HG03196 (cell line): ENCODE data around the gene RAB11FIP5.
"Not testable (repeated sequence)": the region's sequence is repeated elsewhere in the genome, so short reads cannot be mapped to it uniquely, and the experiment has no call there.

ENCODE experiments used
- ATAC-seq: cut with Tn5 transposase; IDR thresholded peaks from one replicate; pipeline ENCODE4 v1.9.1; 2021; ENCODE audit not compliant: unreplicated experiment

RAB11FIP5 gene

DNA sequence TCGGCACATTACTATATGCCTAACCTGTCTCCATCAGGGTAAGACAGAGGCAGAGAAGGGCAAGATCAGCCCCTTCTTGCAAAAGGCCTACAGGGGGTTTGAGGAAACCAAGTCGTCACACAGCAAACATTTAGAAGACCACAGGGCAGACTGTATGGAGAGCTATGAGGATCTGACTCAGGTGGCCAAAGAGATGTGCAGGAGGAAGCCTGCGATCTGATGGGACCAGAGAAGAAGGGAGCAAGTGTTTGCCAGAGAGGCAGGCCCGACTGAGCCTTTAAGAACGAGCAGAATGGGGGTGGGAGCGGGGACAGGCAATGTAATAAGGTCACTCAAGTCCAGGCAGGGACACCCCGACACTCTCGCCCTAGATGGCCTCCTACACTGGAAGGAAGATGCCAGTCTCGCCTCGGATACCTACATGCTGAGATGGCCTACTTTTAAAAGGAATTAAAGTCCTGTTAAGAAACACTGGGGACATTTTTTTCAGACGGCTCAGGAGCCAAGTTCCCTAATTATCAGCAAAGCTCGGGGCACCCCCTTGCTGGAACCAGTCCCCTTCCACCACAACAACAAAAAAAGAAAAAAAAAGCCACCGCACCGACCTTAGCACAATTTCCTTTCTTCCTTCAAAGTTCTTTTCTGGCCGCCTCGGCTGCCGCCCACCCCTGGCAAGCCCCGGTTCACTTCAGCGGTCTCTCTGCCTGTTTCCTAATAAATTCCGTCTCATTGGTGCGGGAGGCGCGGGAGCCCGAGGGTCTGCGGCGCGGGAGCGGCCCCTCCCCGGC lies 42.7 kb downstream of the RAB11FIP5 start:
- ATAC-seq, result no peak

DNA sequence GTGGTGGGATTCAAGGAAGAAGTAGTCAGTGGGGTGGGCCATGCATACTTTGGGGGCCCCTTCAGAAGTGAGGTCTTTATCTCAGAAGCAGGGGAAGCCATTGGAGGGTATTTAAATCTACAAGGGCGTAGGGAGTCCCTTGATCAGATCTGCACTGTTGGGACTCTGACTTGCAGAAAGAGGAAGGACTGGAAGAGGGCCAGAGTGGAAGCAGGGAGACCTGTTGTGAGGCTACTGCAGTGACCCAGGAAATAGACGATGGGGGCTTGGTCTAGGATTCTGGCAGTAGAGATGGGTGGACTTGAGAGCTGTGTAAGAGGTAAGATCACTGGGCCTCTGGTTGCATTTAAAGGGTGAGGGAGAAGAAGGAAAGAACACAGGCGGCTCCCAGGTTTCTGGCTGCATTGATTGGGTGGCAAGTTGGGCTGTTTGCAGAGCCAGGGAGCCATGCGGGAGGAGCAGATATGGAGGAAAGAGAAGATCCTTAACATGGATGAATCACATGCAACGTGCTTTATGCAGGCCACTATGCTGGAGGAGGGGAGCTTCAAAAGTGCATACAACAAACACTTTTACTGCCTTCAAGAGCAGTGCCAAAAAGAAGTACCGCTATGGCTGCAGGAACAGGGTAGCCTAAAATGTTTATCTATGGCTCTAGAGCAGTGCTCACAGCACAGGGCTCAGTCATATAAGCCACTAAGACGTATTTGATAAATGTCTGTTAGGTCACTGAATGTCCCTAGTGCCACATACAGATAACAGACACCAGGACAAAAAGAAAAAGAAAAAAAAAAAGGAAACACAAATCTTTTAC lies 43.5 kb downstream of the RAB11FIP5 start:
- ATAC-seq, result no peak

DNA sequence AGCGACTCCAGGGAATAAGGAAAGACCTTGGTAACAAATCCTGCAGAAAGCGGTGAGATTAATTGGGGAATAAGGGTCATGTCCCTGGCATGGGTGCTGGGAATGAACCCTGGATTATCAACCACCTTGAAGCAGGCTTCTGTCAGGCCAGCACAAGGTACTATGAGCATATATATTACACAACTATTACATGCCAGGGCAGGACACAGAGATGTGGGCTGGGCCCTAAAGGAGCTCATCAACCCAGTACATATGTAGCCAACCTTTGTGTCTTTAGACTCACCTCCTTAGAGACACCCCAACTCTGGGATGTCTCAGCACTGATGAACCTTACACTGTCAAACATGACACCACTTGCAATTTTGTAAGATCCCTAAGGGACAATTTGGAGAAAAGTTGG lies 44.6 kb downstream of the RAB11FIP5 start:
- no peak for ATAC-seq

DNA sequence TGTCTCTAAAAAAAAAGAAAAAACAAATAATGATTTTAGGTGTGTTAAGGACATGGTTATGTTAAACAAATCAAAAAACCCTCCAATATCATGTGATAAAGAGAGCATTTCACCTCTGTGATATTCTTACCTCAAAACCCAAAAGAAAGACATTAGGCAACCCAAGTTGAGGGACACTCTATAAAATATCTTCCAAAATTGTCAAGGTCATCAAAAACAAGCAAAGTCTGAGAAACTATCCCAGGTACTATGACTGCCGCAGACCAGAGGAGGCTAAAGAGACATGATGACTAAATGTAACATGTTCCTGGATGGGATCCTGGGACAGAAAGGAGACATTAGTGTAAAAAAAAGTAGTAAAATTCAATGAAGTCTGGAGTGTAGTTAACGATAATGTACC lies 45.7 kb downstream of the RAB11FIP5 start:
- no peak for ATAC-seq

DNA sequence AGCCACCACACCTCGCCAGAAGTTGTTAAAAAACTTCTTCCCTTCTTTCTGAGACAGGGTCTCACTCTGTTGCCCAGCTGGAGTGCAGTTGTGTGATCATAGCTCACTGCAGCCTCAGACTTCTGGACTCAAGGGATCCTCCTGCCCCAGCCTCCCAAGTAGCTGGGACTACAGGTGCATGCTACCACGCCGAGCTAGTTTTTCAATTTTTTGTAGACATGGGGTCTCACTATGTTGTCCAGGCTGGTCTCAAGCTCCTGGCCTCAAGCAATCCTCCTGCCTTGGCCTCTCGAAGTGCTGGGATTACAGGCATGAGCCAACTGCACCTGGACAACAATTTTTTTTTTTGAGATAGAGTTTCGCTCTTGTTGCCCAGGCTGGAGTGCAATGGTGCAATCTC lies 47.7 kb downstream of the RAB11FIP5 start:
- not testable (repeated sequence) for ATAC-seq

DNA sequence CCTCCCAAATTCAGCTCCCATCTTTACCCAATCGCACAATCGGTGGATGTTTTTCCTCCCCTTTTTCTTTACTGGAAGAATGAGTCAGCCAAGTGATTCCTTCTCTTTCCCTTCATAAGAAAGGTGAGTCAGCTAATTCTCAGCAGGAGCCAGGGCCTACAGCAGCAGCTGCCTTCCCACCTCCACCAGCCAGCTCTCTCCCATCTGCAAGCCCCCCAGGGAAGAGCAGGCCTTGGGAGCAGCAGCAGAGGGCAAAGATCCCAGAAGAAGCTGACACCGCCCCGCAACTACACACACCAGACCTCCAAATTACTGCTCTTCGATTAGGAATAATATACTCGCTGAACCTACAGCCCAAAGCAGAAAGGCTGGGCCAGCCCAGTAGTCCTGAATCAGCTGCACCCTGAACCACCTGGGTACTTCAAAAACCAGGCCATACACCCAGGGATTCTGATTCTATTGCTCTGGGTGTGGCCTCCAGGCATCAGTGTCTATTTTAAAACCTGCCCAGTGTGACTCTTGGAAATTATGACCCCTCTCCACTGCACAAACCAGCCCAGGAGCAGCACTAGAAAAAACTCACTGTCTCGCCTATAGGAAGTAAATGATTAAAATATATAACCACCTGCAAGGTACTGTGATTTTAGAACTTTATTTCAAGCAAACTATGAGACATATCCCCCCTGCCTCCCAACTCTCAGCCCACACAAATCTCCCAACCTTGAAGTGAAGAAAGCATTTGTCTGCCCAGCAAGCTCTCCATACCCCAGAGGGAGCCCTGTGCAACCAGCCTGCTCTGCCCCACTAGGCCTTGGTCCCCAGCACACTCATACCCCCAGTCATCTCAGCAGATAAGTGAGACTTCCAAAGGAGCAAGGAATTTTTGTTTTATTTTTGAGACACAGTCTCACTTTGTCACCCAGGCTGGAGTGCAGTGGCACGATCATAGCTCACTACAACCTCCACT lies 48.6 kb downstream of the RAB11FIP5 start:
- ATAC-seq, result no peak

DNA sequence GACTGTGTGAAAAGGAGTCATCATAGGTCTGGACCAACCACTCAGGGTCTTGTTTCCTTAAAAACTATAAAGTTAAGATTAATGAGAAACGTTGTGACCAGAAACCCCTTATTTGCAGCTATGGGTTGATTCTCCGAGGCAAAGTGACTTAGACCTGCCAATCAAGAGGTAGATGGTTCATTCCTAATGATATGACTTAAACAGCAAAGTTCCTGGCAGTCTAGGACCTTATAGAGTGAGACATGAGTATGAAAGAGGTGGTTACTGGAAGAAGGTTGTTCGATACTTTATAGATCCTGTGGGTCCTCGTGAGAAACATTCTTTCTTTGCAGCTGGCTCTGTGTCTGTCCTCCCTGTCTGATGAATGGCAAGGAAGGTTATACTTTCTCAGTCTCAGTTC lies 49.3 kb downstream of the RAB11FIP5 start:
- no peak for ATAC-seq

DNA sequence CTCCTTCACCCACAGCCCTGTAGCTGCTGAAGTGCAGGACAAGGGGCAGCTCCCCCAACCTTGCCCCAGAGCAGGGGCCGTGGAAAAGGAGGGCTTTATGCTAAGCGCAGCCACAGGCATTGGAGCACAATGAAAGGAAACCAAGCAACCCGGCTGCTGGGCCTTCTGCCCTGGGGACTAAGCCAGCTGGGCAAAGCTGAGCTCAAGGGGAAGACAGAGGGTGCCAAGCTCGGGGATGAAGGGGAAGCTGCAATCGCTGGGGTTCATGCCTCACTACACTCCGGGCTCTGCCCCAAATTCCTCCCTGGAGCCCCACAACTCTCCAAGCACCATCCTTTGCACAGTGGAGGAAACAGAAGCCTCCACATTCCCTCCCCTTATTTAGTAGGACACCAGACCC lies 53.6 kb downstream of the RAB11FIP5 start:
- no peak for ATAC-seq

DNA sequence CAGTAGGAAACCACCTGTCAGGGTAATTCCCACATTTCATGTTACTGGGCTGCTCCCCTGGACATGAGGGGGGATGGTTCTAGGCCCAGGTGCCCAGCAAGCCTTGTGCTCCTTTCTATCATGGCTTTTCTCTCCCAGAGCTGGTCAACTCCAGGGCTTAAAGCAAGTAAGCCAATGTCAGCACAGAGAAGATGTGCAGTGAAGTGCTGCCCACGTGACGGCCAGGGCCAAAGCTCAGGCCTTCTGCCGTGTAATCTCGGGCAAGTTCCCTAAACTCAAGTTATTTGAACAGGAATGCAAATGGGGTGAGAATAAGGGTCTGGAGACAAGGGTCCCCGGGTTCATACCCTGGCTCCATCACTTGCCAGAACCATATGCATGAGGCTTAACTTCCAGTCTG lies 57.8 kb downstream of the RAB11FIP5 start:
- no peak for ATAC-seq

DNA sequence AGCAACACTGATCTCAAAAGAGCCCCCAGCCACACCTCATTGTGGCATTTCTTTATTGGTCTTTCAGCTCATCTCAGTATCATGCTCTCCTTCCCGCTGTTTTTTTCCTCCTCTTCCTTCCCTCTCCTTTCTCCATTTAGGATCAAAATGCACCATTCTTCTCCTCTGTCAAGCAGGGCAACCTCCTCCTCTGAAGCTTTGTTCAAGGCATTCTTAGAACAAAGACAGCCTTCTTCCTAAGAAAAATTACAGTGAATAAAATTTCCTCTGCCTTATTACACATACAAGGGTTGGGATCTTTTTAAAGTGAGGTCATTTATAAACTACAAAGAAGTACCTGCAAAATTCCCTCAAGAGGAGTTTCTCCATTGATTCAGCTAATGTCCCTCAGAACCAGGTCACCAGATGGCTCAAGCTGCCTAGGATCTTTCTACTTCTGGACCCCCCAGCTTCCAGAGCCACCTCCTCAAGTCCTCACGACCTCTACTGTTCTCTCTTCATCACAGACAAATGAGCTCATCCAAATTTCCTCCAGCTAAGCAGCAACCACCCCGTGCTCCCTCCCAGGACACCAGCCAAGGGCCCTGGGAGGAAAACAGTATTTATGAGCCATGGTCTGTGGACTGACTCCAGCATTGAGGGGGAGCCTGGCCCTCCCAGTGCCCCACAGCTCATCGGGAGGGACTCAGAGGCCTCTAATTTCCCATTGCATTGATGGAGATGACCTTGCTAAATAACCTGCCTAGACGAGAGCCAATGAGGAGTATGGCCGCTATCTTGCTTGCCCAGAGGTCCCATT lies 59.2 kb downstream of the RAB11FIP5 start:
- no peak for ATAC-seq

DNA sequence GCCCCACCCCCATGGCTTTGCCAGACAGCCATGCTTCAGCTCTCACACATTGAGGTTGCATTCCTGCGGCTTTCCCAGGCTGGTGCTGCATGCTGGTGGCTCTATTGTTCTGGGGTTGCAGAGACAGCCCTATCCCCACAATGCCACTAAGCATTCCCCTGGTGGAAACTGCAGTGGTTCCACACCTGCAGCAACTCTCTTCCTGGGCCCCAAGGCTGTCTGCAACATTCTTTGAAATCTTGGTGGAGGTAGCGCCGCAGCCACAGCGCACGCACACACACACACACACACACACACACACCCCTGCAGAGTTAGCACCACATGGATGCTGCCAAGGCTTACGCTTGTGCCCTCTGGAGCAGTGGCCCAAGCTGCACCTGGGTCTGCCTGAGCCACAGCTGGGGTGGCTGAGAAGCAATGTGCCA lies 62.6 kb downstream of the RAB11FIP5 start:
- ATAC-seq, result no peak

DNA sequence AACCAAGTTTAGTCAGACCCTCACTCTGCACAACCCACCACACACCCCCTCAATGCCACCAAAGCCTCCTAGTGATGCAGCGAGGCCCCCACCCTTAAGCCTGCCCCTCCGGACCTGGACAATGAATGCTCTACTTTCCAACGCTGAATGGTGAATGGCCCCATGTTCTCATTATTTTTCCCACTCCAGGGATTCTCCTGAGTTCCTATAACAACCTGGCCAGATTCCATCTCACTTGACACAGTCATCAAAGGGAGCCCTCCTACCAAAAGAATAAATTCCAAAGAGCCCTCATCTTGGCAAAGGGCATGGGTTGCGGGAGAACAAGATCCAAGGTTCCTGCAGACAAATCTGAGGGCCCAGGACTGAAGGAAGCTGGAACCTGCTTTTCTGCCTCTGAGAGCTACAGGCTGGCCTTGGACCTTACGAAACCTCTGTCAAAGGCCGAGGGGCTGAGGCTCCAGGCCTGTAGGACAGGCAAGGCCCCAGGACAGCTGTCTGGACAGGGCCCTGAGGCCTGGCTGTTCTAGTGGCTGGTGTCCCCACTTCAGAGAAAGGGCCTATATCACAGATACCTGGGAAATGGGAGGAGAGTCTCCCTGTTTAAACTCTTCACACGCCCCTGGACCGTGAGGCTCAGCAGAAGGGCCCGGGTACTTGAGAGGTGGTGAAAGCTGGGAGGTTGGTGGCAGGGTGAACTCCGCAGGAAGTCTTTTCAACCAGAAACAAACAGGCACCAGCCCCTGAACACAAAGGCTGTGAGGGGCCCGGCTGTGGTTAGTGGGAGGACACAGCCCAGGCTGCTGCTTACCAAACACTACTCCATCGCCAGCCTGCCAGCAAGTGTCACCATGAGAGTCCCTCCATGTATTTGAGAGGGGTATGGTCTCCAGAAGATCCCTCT lies 68.6 kb downstream of the RAB11FIP5 start:
- no peak for ATAC-seq

DNA sequence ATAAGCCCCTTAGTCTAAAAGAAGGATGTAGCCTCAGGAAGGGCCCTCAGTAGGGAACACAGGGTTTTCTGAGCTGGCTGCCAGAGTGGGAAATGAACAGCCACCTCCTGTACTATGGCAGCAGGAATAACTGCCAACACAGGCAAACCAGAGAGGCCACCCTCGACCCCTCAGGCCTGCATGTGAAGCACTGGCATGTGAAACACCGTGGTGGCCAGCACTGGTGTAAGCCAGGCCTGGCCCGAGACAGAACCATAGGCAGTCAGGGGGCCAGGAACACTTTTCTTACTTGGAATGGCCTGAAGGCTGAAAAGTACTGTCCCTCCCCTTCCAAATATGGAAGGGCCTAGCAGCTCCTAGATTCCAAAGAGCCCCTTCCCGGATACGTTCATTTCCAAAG lies 69.5 kb downstream of the RAB11FIP5 start:
- ATAC-seq, result no peak

DNA sequence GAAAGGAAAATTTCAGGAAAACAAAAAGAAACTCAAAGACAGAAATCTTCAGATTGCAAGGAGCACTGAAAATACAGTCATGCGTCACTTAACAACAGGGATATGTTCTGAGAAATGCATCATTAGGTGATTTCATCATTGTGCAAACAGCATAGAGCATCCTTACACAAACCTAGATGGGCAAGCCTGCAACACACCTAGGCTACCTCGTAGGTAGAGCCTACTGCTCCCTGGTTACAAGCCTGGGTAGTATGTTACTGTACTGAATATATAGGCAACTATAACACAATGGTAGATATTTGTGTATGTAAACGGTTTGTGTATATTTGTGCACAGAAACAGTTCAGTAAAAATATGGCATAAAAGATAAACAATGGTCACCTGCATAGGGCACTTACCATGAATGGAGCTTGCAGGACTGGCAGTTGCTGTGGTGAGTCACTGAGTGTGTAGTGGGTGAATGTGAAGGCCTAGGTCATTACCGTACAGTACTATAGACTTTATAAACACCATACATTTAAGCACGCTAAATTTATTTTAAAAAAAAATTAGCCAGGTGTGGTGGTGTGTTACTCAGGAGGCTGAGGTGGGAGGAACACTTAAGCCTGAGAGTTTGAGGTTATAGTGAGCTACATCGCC lies 74.7 kb downstream of the RAB11FIP5 start:
- no peak for ATAC-seq

DNA sequence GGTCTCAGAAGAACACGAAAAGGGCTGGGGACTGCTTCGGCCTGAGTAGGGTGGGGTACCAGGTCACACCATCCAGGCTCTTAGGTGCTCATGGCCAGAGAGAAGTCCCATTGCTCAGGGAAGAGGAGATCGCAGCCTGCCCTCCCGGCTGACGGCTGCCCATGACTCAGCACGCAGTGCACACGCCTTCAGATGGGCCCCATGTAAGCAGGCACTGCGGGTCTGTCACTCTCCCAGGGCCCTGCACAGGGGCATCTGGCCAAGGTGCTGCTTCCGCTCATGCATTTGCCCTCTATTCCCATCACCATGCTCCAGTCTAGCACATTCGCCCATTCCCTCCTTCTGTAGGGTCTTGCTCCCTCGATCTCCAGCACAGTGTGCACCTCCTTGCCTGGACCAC lies 76.0 kb downstream of the RAB11FIP5 start:
- no peak for ATAC-seq

DNA sequence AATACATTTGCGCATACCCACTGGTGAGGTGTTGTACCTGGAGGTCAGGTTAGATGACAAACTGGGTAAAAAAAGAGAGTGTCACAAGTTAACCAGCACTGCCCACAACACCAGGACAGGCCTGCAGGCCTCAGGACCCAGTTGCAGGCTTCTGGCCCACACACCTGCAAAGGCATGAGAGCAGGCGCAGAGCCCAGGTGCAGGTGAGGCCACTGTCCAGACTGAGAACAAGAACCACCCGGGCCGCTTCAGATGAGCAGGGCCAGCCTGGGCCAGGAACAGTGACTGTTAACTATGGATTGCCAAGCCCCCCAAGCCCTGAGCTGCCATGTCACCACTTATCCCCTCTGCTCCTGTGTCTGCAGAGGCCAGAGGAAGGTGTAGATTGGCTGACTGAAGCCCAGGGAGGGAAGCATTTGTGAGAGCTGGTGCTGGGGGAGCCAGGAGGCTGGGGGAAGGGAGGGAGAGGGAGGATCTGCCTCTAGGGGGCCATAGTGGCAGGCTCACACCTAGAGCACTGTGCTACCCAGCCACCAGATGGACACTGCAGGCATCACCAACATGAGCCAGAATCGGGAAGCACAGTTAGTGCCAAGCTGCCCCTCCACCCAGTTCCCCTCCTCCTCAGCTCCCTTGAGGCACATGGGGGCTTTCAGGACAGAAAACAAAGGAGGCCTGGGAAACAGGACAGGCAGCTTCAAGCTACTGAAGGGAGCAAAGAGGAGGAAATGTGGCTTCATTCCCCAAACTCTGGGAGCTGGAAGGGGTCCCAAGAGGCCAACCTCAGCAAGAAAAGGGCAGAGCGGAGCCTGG lies 76.6 kb downstream of the RAB11FIP5 start:
- ATAC-seq, result no peak

DNA sequence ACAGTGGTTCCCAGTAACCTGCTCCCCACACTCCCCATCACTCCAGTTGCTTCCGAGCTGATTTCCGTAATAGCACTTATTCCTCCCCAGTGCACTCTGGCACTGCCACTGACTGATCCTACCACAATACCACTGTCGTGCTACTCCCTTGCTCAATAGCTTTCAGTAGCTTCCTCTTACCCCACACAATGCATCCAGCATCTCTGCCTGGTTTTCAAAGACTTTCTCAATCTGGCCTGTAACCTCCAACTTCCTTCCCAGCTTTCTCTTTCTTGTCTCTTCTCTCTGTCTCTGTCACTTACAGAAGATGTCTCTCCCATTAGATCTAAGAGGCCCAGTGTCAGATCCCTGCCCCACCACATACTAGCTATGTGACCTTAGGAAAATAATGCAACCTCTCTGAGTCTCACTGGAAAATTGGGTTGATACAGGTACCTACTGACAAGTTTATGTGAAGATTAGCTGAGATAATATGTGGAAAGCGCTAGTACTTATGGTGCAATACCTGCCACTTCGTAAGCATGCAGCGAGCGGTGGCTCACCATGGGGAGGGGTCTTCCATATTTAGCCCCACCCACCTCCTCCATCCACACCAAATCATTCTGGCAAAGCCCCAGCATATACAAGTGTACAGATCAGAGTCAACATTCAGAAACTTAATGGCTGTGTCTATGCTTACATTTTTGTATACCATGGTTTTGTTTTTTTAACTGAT lies 77.9 kb downstream of the RAB11FIP5 start:
- no peak for ATAC-seq
